B cell (primary cell): ENCODE measurements around the gene GMFB. TPM values are rescaled to one million over a fixed set of nuclear protein-coding genes. Genes with fewer than 3 reads are reported as not detected.

Experiments
- ATAC-seq: fragments of 200-7000 bp; cut with Tn5 transposase; one replicate; pipeline ENCODE4 v1.10.0; 2021; ENCODE audit warnings: low read depth, mild to moderate bottlenecking, moderate number of reproducible peaks, moderate library complexity
- CTCF ChIA-PET: fragments of 350-600 bp; sonication (Branson Sonifier 250); formaldehyde crosslinking; loops from one replicate; lab custom pipeline; 2021; ENCODE audit warnings: antibody characterized with exemption, inconsistent platforms; lab: Charles Lee
- POLR2A ChIA-PET: fragments of 350-600 bp; sonication (Branson Sonifier 250); formaldehyde crosslinking; loops from one replicate; lab custom pipeline; 2021; ENCODE audit warnings: antibody characterized with exemption; lab: Charles Lee
- DNase-seq: peaks from one replicate; pipeline ENCODE4 v3.0.0; 2013
- H2AFZ ChIP-seq: 2 replicates; pipeline ENCODE4 v1.6.1; 2012; ENCODE audit warnings: mild to moderate bottlenecking, low read depth, low read length; ENCODE audit not compliant: insufficient read depth, poor library complexity, severe bottlenecking
- H3K27ac ChIP-seq, 2 donors: 1 replicate in 1 of 2; 2 replicates in 1 of 2; pipeline ENCODE4 v1.5.1; 2012 to 2013; ENCODE audit warnings: low read length in 2 of 2, mild to moderate bottlenecking in 2 of 2, moderate library complexity in 1 of 2
- H3K27me3 ChIP-seq, 4 experiments: fragments of 200-600 bp in 1 of 4; sonication (generic) in 1 of 4; replicated peaks in 1 of 4; 1 replicate in 2 of 4; 2 replicates in 2 of 4; pipeline versions ENCODE4 v1.6.1 to v1.7.0; 2013 to 2016; ENCODE audit warnings: low read length in 3 of 4, mild to moderate bottlenecking in 2 of 4, mixed read lengths in 1 of 4, moderate library complexity in 1 of 4; ENCODE audit not compliant: insufficient read depth in 4 of 4, control insufficient read depth in 3 of 4; ENCODE audit errors: control extremely low read depth in 1 of 4
- H3K36me3 ChIP-seq, 2 experiments: replicated peaks in 1 of 2; 1 replicate in 1 of 2; 2 replicates in 1 of 2; pipeline versions ENCODE4 v1.6.1 to v1.7.1; 2013; ENCODE audit warnings: low read length in 1 of 2; ENCODE audit not compliant: insufficient read depth in 2 of 2, control insufficient read depth in 1 of 2; ENCODE audit errors: control extremely low read depth in 1 of 2, extremely low read depth in 1 of 2
- H3K4me1 ChIP-seq, 2 donors: fragments of 200-600 bp in 1 of 2; sonication (generic) in 1 of 2; 1 replicate in 1 of 2; 2 replicates in 1 of 2; pipeline versions ENCODE4 v1.5.1 to v1.6.1; 2013 to 2017; ENCODE audit warnings: low read length in 2 of 2; ENCODE audit not compliant: control insufficient read depth in 2 of 2, insufficient read depth in 2 of 2
- H3K4me2 ChIP-seq: replicated peaks from 2 replicates; pipeline ENCODE3; 2012; ENCODE audit warnings: mild to moderate bottlenecking, low read depth, low read length; ENCODE audit not compliant: poor library complexity, severe bottlenecking
- H3K4me3 ChIP-seq, 5 experiments: fragments of 200-600 bp in 1 of 5; sonication (generic) in 1 of 5; 1 replicate in 3 of 5; 2 replicates in 2 of 5; pipeline versions ENCODE4 v1.5.1 to v1.7.0; 2011 to 2016; ENCODE audit warnings: low read length in 4 of 5, mild to moderate bottlenecking in 4 of 5, low read depth in 2 of 5, control low read depth in 1 of 5, moderate library complexity in 1 of 5; ENCODE audit not compliant: insufficient read depth in 1 of 5; ENCODE audit errors: control extremely low read depth in 1 of 5, extremely low read depth in 1 of 5
- H3K79me2 ChIP-seq: fragments of 200-600 bp; sonication (generic); one replicate; pipeline ENCODE4 v1.6.0; 2016; ENCODE audit warnings: low read length; ENCODE audit not compliant: control insufficient read depth, insufficient read depth
- H3K9ac ChIP-seq: fragments of 200-600 bp; sonication (generic); 2 replicates; pipeline ENCODE4 v1.6.1; 2017; ENCODE audit warnings: mild to moderate bottlenecking, low read length, moderate library complexity
- H3K9me3 ChIP-seq, 3 donors: one replicate each; pipeline versions ENCODE4 v1.6.1 to v1.7.1; 2013; ENCODE audit warnings: low read length in 2 of 3; ENCODE audit not compliant: control insufficient read depth in 2 of 3, insufficient read depth in 1 of 3; ENCODE audit errors: control extremely low read depth in 1 of 3
- H4K20me1 ChIP-seq: 2 replicates; pipeline ENCODE4 v1.6.0; 2012; ENCODE audit warnings: mild to moderate bottlenecking, low read length; ENCODE audit not compliant: insufficient read depth, control insufficient read depth, poor library complexity, severe bottlenecking
- H3K27ac Mint-ChIP-seq: one replicate; pipeline ENCODE4 v1.8.0; 2021; ENCODE audit warnings: mixed read lengths
- H3K27me3 Mint-ChIP-seq: one replicate; pipeline ENCODE4 v1.8.0; 2021; ENCODE audit warnings: mixed read lengths
- H3K4me1 Mint-ChIP-seq: one replicate; pipeline ENCODE4 v1.8.0; 2021; ENCODE audit warnings: mixed read lengths
- H3K4me3 Mint-ChIP-seq: one replicate; pipeline ENCODE4 v1.8.0; 2021; ENCODE audit warnings: mixed read lengths
- H3K9me3 Mint-ChIP-seq: one replicate; pipeline ENCODE4 v1.8.0; 2022; ENCODE audit warnings: mixed read lengths; ENCODE audit not compliant: insufficient read depth
- EZH2 ChIP-seq: IDR thresholded peaks from 2 replicates; pipeline ENCODE4 v1.6.1; 2012; ENCODE audit warnings: borderline replicate concordance, low read depth, mild to moderate bottlenecking, moderate library complexity, low read length; ENCODE audit not compliant: insufficient read depth, poor library complexity, severe bottlenecking
- WGBS: methylation state at CpG from one replicate; pipeline ENCODE4 v1.1.5; 2013; ENCODE audit warnings: missing lambda C conversion rate; ENCODE audit not compliant: insufficient coverage; 5-methylcytosine and 5-hydroxymethylcytosine counted together
- intact Hi-C: fragments of 100-400 bp; cut with micrococcal nuclease; formaldehyde crosslinking; loops from one replicate; pipeline ENCODE4 v1.10.0; 2022
- polyA minus RNA-seq: library from RNA; depleted of rRNA, polyadenylated mRNA; stranded (reverse); fragments of >200 nt; gene quantifications from 2 replicates; pipeline ENCODE4 v1.2.3, GENCODE V29; 2012
- polyA plus RNA-seq: library from polyadenylated mRNA; depleted of rRNA; stranded (reverse); fragments of >200 nt; gene quantifications from 2 replicates; pipeline ENCODE4 v1.2.3, GENCODE V29; 2012
- total RNA-seq, 2 donors: library from RNA; stranded (reverse); fragments of 120-200 nt in 1 of 2; gene quantifications; 1 replicate in 1 of 2; 2 replicates in 1 of 2; pipeline versions ENCODE4 v1.2.3 to v1.2.4, GENCODE V29; 2013 to 2022
- TF ChIP-seq, protein P1 (sequence below): fragments of 200-600 bp; IDR thresholded peaks from one replicate; pipeline ENCODE4 v1.8.0; 2022; ENCODE audit warnings: antibody characterized with exemption, mild to moderate bottlenecking

The GMFB gene
- total RNA-seq (42.6 and 49.8 TPM in 2 replicates), polyA plus RNA-seq (13.6 and 27.4 TPM in 2 replicates), polyA minus RNA-seq (22.6 and 37.6 TPM in 2 replicates)
- 65.3 TPM for total RNA-seq (2013)

DNA sequence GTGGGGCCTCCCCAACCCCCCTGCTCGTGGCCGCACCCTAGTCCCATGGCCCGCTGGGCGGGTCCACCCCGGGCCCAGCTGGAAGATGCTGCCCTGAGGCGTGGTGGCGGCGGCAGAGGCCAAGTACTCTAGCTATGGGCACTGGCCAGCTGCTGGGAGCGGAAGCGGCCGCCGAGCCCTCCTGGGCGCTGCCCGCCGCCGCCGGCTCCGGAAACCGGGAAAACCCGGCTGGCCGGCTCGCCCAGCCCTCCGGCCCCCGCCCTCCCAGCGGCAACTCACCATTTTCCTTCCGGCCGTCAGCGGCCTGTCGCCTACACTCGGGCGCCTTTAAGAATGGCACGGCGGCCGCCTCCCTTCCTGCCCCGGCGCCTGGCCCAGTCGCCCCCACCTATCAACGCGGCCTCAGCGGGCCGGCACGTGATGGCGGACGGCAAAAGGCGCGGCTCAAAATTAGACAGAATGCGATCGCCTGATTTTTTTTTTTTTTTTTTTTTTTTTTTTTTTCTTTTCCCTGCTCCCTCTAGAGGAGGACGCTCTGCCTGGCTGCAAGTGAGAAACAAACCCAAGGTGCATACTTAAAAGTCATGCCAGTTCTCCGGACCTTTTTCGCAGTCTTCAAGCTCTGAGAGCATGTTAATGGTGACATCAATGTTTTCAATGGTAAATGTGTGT lies at the start of gene GMFB:
TSS of gene GMFB (minus strand) at position 335 of the 672 bp plus-strand sequence. CDS start at position 282, 53 bp downstream.
- peak within 1 kb of the TSS; percentile 69 to 97 (median 83) for H3K4me3 ChIP-seq
- CTCF ChIA-PET = interaction anchor here (0.8 to 4.5 kb wide), 10 partner anchors 17 to 393 kb away, joined by 3 to 38 read pairs (median 3); partner anchors contain the start of genes CGRRF1 and CNIH1
- H3K4me3 Mint-ChIP-seq = peak within 1 kb of the TSS; percentile 97

More for the DNA sequence above, at the start of gene GMFB:
- POLR2A ChIA-PET = interaction anchor here (0.6 to 1.2 kb wide), 5 partner anchors 10 to 1800 kb away, joined by 3 to 7 read pairs (median 4); partner anchors contain the start of gene CGRRF1
- Histone ChIP-seq H3K27me3 (no peaks in the 10 kb centered on the region), H3K79me2 (peaks cover 83% of the 10 kb centered on the region), H3K4me2 (peak within 1 kb of the TSS; percentile 89), H2AFZ (peak within 1 kb of the TSS; percentile 99), H3K9me3 (no peaks in the 10 kb centered on the region), H3K4me1 (peaks cover 41 to 52% of the 10 kb centered on the region in 2 donors), H3K27ac (peak within 1 kb of the TSS; percentile 82 to 97), H3K9ac (peak within 1 kb of the TSS; percentile 89), H3K36me3 (no peaks in the 10 kb centered on the region), H4K20me1 (no peaks in the 10 kb centered on the region)
- Mint-ChIP-seq H3K4me1 (peaks cover 57% of the 10 kb centered on the region), H3K27me3 (no peaks in the 10 kb centered on the region), H3K27ac (peak within 1 kb of the TSS; percentile 98), H3K9me3 (no peaks in the 10 kb centered on the region)
- intact Hi-C loops = loop anchor here (1.0 to 5.0 kb wide), 5 partner anchors 21 to 1336 kb away; partner anchors contain the start of genes CGRRF1, CNIH1, DDHD1 and SAMD4A
- DNase-seq = peak; percentile 92
- WGBS = under 1% methylated on average over 46 of the region's 51 CpGs
- TF ChIP-seq, protein P1, sequence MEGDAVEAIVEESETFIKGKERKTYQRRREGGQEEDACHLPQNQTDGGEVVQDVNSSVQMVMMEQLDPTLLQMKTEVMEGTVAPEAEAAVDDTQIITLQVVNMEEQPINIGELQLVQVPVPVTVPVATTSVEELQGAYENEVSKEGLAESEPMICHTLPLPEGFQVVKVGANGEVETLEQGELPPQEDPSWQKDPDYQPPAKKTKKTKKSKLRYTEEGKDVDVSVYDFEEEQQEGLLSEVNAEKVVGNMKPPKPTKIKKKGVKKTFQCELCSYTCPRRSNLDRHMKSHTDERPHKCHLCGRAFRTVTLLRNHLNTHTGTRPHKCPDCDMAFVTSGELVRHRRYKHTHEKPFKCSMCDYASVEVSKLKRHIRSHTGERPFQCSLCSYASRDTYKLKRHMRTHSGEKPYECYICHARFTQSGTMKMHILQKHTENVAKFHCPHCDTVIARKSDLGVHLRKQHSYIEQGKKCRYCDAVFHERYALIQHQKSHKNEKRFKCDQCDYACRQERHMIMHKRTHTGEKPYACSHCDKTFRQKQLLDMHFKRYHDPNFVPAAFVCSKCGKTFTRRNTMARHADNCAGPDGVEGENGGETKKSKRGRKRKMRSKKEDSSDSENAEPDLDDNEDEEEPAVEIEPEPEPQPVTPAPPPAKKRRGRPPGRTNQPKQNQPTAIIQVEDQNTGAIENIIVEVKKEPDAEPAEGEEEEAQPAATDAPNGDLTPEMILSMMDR = no peak
- TF ChIP-seq EZH2 = no peak
- peak; percentile 96 for ATAC-seq
